CD4-positive, alpha-beta T cell (primary cell): ENCODE data around the gene ACAP2. TPM values are rescaled to one million over a fixed set of nuclear protein-coding genes. Genes with fewer than 3 reads are reported as not detected.

Experiments
- ATAC-seq: fragments of 200-7000 bp; cut with Tn5 transposase; one replicate; pipeline ENCODE4 v1.10.0; 2022; ENCODE audit warnings: mild to moderate bottlenecking; ENCODE audit not compliant: poor library complexity
- CTCF ChIA-PET: fragments of 350-600 bp; sonication (Branson Sonifier 250); formaldehyde crosslinking; loops from one replicate; lab custom pipeline; 2021; ENCODE audit warnings: antibody characterized with exemption, inconsistent platforms; lab: Charles Lee
- POLR2A ChIA-PET: fragments of 350-600 bp; sonication (Branson Sonifier 250); formaldehyde crosslinking; loops from one replicate; lab custom pipeline; 2021; ENCODE audit warnings: antibody characterized with exemption, inconsistent platforms; lab: Charles Lee
- DNase-seq, 14 experiments: peaks; one replicate each; pipeline ENCODE4 v3.0.0-alpha.2; 2013 to 2020; ENCODE audit warnings: mixed read lengths in 2 of 14
- H3K27ac ChIP-seq, 2 donors: one replicate each; pipeline versions ENCODE4 v1.5.1 to v1.7.0; 2013; ENCODE audit warnings: low read length in 2 of 2, low read depth in 1 of 2, mild to moderate bottlenecking in 1 of 2
- H3K27me3 ChIP-seq, 2 experiments: 1 replicate in 1 of 2; 2 replicates in 1 of 2; pipeline versions ENCODE4 v1.6.1 to v1.7.0; 2013; ENCODE audit warnings: low read length in 2 of 2, control low read depth in 1 of 2, mild to moderate bottlenecking in 1 of 2, moderate library complexity in 1 of 2; ENCODE audit not compliant: insufficient read depth in 2 of 2, control insufficient read depth in 1 of 2
- H3K36me3 ChIP-seq: one replicate; pipeline ENCODE4 v1.6.1; 2013; ENCODE audit warnings: low read length, control low read depth; ENCODE audit not compliant: insufficient read depth
- H3K4me1 ChIP-seq: one replicate; pipeline ENCODE4 v1.6.1; 2013; ENCODE audit warnings: low read length, control low read depth; ENCODE audit not compliant: insufficient read depth
- H3K4me3 ChIP-seq: one replicate; pipeline ENCODE4 v1.5.1; 2013; ENCODE audit warnings: mild to moderate bottlenecking, low read length, moderate library complexity
- H3K9me3 ChIP-seq, 2 experiments: 1 replicate in 1 of 2; 2 replicates in 1 of 2; pipeline versions ENCODE4 v1.6.1 to v1.7.0; 2013; ENCODE audit warnings: low read length in 2 of 2, mild to moderate bottlenecking in 2 of 2, control low read depth in 1 of 2, moderate library complexity in 1 of 2; ENCODE audit not compliant: control insufficient read depth in 1 of 2, insufficient read depth in 1 of 2
- H3K27ac Mint-ChIP-seq: one replicate; pipeline ENCODE4 v1.8.0; 2020; ENCODE audit warnings: mixed read lengths
- H3K27me3 Mint-ChIP-seq: one replicate; pipeline ENCODE4 v1.8.0; 2021; ENCODE audit warnings: mixed read lengths
- H3K36me3 Mint-ChIP-seq: one replicate; pipeline ENCODE4 v1.8.0; 2021; ENCODE audit warnings: low read depth, mixed read lengths
- H3K4me1 Mint-ChIP-seq: one replicate; pipeline ENCODE4 v1.8.0; 2021; ENCODE audit warnings: low read depth, mixed read lengths
- H3K4me3 Mint-ChIP-seq: one replicate; pipeline ENCODE4 v1.8.0; 2020; ENCODE audit warnings: mild to moderate bottlenecking, mixed read lengths
- H3K9me3 Mint-ChIP-seq: one replicate; pipeline ENCODE4 v1.8.0; 2020; ENCODE audit warnings: mixed read lengths
- CTCF ChIP-seq: fragments of 200-600 bp; IDR thresholded peaks from one replicate; pipeline ENCODE4 v1.8.0; 2022; ENCODE audit warnings: antibody characterized with exemption, mild to moderate bottlenecking
- intact Hi-C, 2 experiments: fragments of 100-400 bp; cut with DNase I in 1 of 2; cut with micrococcal nuclease in 1 of 2; formaldehyde crosslinking; loops; one replicate each; pipeline versions ENCODE4 v1.15.1 to v1.9.0; 2023 to 2025; cut with DNase I, micrococcal nuclease
- total RNA-seq, 174 experiments: library from RNA in 2 of 174; stranded (reverse) in 2 of 174; gene quantifications; one replicate each; pipeline ENCODE4 v1.2.3 and lab custom pipeline; 2021 to 2026

Gene ACAP2
- total RNA-seq, 2 experiments from 2014 or later: 50.7 to 51.4 TPM

- no peak overlapping the region for H3K4me3 Mint-ChIP-seq
- no peaks in the 10 kb centered on the region for H3K9me3 Mint-ChIP-seq
- ChIA-PET CTCF (no interaction called here), POLR2A (no interaction called here)
- no peak overlapping the region for H3K27ac ChIP-seq
- H3K27ac Mint-ChIP-seq: peak overlapping the region; percentile 74
- H3K4me1 Mint-ChIP-seq: peaks cover 5% of the 10 kb centered on the region
- TF ChIP-seq CTCF: no peak
- H3K27me3 ChIP-seq: no peaks in the 10 kb centered on the region
- H3K4me3 ChIP-seq: no peak overlapping the region
- H3K4me1 ChIP-seq: no peaks in the 10 kb centered on the region
- H3K36me3 Mint-ChIP-seq: peaks cover 84% of the 10 kb centered on the region
- ATAC-seq: no peak
- H3K36me3 ChIP-seq: peaks cover 72% of the 10 kb centered on the region
- intact Hi-C loops: no loop called here
- no peaks in the 10 kb centered on the region for H3K27me3 Mint-ChIP-seq
- no peaks in the 10 kb centered on the region for H3K9me3 ChIP-seq
- no peak for DNase-seq
Measured at GRCh38 chr3:195286115-195286872, 156.5 kb downstream of the ACAP2 start.

DNA sequence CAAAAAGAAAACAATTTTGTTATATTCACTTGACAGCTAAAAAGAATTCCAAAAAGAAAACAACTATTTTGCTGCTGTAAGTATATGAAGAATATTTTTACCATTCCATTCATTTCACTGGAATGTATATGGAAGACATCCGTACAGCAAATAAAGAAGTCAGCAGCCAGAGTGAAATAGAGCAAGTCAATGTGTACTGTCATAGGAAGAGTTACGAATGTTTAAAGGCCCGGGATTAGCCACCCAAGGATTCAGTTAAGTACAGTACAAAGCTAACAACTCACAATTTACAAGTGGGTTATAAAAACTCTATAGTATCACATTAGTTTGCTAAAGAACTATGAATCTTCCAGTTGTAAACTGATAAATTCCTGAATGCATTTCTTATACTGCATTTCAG is 157.4 kb downstream of the ACAP2 start:
- Histone ChIP-seq H3K4me3 (no peak overlapping the region), H3K4me1 (no peaks in the 10 kb centered on the region), H3K36me3 (peaks cover 66% of the 10 kb centered on the region), H3K9me3 (no peaks in the 10 kb centered on the region), H3K27ac (no peak overlapping the region), H3K27me3 (no peaks in the 10 kb centered on the region)
- H3K4me1 Mint-ChIP-seq: peaks cover 5% of the 10 kb centered on the region
- ChIA-PET CTCF (no interaction called here), POLR2A (interaction anchor here (0.7 kb wide), 1 partner anchor 12 kb away, joined by 5 read pairs; no protein-coding TSS in a partner anchor)
- DNase-seq (no peak), ATAC-seq (no peak)
- TF ChIP-seq CTCF: no peak
- intact Hi-C loops: no loop called here
- no peak overlapping the region for H3K4me3 Mint-ChIP-seq
- no peaks in the 10 kb centered on the region for H3K27me3 Mint-ChIP-seq
- H3K27ac Mint-ChIP-seq: no peak overlapping the region
- H3K9me3 Mint-ChIP-seq: no peaks in the 10 kb centered on the region
- peaks cover 84% of the 10 kb centered on the region for H3K36me3 Mint-ChIP-seq

DNA sequence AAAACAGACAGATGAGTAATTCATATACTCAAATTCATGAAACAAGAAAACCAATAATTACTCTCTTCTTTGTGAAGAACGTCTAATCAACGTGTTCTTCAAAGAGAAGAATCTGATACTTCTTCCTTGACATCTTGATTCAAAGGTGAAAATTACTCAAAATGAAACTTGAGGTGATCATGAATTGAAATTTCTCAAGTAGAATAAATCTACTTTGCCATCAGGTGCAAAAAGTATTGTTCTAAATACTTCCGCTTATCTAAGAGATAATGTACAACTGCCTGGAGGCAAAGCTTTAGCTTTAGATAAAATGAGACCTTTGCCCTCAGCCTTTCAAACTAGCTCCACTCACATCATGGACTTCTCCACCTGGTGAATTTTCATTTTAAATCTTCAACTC is 158.0 kb downstream of the ACAP2 start:
- ChIA-PET POLR2A (interaction anchor here (0.7 kb wide), 1 partner anchor 12 kb away, joined by 5 read pairs; no protein-coding TSS in a partner anchor), CTCF (no interaction called here)
- TF ChIP-seq CTCF: no peak
- ATAC-seq: no peak
- no peak for DNase-seq
- Mint-ChIP-seq H3K36me3 (peaks cover 79% of the 10 kb centered on the region), H3K4me1 (peaks cover 5% of the 10 kb centered on the region), H3K27ac (no peak overlapping the region), H3K27me3 (no peaks in the 10 kb centered on the region), H3K9me3 (no peaks in the 10 kb centered on the region), H3K4me3 (no peak overlapping the region)
- Histone ChIP-seq H3K9me3 (no peaks in the 10 kb centered on the region), H3K36me3 (peaks cover 61% of the 10 kb centered on the region), H3K27ac (no peak overlapping the region), H3K4me1 (no peaks in the 10 kb centered on the region), H3K27me3 (no peaks in the 10 kb centered on the region), H3K4me3 (no peak overlapping the region)
- intact Hi-C loops: no loop called here
